GM13976 (cell line): ENCODE measurements around the gene PTPRE.
A peak's percentile ranks its signal among the peaks of the same experiment; 100 is the strongest.

Experiments
- DNase-seq: peaks from one replicate; pipeline ENCODE4 v3.0.0; 2012; ENCODE audit warnings: low spot score
- in situ Hi-C: fragments of 300-500 bp; cut with MboI; formaldehyde crosslinking; loops from one replicate; pipeline ENCODE4 v1.12.0; 2022; ENCODE audit warnings: low sequenced_read_pairs, mixed read lengths, inconsistent platforms; ENCODE audit not compliant: unreplicated experiment
- TF ChIP-seq, protein P1 (sequence below): IDR thresholded peaks from 2 replicates; pipeline ENCODE4 v1.5.1; 2012; ENCODE audit warnings: borderline replicate concordance, mild to moderate bottlenecking; ENCODE audit not compliant: insufficient read depth; ENCODE audit errors: extremely low read depth, missing control alignments, control extremely low read depth

PTPRE gene

DNA sequence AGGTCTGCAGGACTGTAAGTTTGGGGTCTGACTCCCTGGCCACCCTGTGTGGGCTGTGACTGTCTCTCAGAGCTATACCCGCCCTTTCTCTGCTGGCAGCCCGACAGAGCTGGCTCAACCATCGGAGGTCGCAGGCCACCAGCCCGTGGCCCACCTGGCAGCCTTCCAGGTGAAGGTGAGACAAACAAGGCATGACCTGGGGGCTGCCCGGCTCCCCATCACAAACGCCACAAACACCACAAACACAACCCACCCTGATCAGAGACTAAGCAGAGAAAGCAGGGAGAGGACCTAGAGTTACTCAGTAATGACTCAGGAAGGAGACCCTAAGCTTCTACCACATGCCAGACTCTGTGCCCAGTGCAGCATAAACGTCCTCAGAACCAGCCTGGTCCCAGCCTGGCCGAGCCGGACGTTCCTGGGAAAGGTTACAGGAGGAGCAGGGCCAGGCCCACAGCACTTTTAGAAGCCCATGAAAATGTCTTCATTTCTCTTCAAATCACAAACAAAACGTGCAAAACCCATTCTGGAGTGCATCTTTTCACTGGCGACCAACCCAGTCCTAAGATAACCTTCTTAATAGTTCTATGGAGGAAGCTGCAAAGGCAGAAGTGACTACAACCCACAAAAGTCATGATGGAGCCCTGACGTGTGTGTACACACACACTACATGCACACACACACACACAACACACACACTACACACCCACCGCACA is 152.5 kb downstream of the PTPRE start:
- no peak for DNase-seq
- in situ Hi-C loops: no loop called here
- TF ChIP-seq, protein P1, sequence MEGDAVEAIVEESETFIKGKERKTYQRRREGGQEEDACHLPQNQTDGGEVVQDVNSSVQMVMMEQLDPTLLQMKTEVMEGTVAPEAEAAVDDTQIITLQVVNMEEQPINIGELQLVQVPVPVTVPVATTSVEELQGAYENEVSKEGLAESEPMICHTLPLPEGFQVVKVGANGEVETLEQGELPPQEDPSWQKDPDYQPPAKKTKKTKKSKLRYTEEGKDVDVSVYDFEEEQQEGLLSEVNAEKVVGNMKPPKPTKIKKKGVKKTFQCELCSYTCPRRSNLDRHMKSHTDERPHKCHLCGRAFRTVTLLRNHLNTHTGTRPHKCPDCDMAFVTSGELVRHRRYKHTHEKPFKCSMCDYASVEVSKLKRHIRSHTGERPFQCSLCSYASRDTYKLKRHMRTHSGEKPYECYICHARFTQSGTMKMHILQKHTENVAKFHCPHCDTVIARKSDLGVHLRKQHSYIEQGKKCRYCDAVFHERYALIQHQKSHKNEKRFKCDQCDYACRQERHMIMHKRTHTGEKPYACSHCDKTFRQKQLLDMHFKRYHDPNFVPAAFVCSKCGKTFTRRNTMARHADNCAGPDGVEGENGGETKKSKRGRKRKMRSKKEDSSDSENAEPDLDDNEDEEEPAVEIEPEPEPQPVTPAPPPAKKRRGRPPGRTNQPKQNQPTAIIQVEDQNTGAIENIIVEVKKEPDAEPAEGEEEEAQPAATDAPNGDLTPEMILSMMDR: no peak

DNA sequence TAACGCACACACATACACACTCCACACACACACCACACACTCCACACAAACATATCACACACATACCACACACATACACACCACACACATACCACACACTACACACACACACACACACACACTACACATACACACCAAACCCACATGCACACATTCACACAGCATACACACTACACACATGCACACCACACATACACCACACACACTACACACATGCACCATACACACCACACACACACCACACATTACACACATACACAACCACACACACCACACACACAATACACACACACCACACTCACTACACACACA is 153.0 kb downstream of the PTPRE start:
- DNase-seq: no peak
- TF ChIP-seq, protein P1: no peak

DNA sequence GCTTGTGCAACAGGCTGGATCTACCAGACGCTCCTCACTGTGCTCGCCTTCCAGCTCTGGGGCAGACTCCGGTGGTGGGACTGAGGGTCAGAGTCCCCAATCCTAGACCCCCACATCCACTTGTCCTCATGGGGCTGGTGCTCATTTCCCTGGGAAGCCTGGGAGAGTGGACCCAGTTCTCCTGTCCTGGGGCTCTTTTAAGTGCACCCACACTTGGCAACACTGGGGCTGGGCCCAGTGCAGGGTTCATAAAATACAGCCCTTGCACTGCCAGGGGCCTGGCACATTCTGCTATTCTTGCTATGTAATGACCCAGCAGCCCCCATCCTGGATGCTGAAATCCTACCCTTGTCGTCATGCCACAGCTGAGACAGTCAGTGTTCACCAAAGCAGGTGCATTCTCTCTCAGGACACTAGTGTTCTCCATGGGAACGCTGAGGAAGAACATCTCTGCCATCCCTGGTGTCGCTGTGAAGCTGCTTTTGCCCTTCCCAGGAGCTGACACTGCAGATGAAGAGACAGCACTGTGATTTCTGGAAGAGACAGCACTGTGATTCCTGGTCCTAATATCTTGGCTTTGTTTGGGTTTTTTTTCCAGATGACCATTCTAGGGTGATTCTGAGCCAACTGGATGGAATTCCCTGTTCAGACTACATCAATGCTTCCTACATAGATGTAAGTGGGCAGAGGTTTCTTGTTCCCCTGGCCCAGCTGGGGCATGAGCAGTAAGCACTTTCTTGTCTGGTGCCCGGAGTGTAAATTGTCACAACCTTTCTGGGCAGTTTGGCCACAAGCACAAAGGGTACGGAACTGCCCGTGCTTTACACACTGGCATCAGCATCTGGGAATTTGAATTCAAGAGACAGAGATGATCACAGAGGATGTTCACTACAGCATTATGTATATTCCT is 153.7 kb downstream of the PTPRE start:
- in situ Hi-C loops: no loop called here
- no peak for DNase-seq
- TF ChIP-seq, protein P1: no peak

More for the DNA sequence above, 153.0 kb downstream of the PTPRE start:
- in situ Hi-C loops: no loop called here

DNA sequence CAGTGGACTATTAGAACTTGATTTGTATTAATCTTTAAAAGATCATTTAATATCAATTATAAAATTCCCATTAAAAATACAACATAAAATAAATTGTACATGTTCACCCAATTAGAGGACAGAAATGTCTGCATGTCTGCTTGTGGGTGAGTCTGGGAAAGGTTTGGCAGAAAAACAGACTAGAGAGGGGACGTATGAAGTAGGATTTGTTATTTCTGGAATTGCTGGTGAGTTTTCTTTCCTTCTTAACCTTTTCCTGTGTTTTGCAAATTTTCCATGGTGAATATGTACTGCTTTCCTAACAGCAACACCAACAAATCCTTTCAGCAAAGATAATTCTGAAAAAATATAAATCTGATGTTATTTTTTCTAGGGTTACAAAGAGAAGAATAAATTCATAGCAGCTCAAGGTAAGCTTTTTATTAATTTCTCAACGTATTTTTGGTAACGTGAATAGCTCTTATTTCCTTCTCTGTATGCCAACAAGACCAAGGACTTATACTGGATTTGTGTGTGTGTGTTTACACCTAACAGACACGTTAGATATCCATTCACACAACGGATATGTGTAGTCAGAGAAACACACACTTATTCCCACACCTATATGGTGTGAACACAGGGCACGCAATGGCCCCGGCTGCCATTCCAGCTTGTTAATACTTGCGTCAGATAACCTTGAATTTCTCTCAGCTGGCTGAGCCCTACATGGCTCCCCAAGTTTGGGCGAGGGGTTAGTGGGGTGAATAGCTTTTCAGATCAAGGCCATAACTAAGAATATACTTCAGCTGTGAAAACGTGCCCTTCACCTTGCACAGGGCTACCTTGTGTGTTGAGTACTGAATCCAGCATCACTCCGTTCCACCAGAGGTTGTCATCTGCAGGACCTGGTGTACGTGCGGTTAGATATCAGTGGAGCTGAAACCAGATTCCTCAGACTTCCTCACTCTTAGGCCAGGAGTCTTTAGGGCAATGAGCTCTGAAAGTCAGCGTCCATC is 154.7 kb downstream of the PTPRE start:
- TF ChIP-seq, protein P1: no peak
- DNase-seq: no peak
- in situ Hi-C loops: no loop called here

DNA sequence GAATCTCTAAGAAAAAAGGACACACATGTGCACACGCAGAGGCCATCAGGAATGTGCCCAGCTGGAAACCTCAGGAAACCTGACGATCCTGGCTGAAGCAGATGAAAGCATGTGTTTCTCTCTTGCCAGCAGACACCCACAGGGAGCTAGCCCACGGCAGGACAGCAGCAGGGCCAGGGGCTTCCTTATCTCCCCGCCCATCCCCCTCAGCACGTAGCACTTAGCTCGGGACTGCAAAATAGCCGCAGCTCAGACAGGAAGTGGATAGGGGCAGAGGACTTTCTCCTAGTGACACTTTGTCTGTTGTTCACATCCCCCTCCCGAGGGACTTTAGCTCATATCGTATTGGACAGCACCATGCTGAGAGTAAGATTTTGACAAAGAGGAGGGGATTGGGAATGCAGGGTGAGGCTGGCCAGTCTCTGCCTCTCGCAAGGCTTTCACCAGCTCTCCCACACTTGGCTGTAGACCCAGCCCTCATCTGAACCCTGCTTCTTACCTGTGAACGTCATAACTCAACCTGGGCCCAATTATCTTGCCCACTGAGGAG is 155.5 kb downstream of the PTPRE start:
- DNase-seq: no peak
- in situ Hi-C loops: no loop called here
- TF ChIP-seq, protein P1: no peak

DNA sequence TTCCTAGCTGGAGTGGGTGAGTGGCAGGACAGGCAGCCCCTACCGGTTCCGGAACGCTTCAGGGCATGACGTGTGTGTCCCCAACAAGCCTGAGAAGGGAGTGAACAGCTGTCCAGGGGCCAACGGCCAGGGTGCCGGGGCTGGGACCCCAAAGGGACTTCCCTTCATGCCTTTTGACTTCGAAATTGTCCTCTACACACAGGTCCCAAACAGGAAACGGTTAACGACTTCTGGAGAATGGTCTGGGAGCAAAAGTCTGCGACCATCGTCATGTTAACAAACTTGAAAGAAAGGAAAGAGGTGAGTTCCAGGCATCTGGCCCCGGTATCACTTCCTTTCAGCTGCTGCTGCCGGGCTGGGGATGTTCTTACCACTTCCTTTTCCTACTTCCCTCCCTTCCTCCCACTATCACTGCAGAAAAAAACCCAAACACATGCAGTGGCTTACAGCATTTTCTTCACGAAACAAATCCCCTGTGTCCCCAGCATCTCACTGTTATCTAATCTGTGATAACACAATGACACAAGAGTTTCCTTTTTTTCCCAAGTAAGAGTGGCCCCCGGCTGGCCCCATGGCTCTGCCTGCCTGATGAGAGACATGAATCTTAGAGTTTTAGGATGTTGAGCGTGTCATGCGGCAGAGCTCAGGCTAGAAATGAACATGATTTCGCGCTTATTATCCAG is 156.1 kb downstream of the PTPRE start:
- TF ChIP-seq, protein P1: no peak
- peak; percentile 55 for DNase-seq
- in situ Hi-C loops: no loop called here
